ENCODE data around the gene P3H2.

DNA sequence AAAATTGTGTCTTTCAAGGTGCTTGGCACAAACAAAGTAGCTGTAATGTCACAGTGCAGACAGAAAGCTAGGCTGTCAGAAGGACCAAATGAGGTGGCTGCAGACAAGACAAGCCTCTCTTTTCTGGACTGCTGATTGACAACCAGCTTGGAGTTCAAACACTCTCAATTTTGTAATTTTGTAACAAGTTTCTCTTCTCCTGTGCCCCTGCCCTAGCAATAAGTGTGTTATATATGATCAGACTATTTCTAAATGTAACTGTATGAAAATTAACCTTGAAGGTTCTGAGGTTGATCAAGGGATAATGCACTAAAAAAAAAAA is 172.0 kb downstream of the P3H2 start:
- TF ChIP-seq CTCF (conservative IDR thresholded peaks at IDR 0.05 in 1 of 2, IDR thresholded peaks at IDR 0.05 in 1 of 2; ENCODE audit: low read depth in 1 of 2, low read length in 2 of 2), result no peak
- no peak for TF ChIP-seq EZH2 (IDR thresholded peaks at IDR 0.05; ENCODE audit: low read length, missing control alignments)
